ENCODE results near the gene FAM174B. TPM values are rescaled to one million over a fixed set of nuclear protein-coding genes. Genes with fewer than 3 reads are reported as not detected.

Gene FAM174B
- total and polyA plus RNA-seq, 8 donors = 14.6 to 54.0 (median 31.0) TPM

DNA sequence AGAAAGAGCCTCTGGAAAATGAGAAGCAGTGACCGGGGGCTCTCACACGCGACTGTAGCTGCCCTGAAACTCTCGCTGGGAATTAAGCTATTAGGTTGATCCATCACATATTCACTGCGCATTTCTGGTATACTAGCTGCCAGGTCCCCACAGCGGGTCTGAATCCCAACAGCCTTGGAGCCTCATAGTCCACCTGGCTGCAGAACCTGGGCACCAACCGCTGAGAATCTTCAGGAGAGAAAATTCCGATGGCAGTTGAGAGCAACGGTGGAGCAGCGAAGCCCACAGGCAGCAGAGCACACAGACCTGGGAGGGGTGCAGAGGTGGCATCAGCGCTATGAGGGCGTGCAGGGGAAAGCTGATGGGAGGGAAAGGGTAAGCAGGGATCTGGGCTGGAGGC, 75.1 kb downstream of the FAM174B start:
- TF ChIP-seq POLR2A (IDR thresholded peaks at IDR 0.05) = no peak
- TF ChIP-seq POLR2AphosphoS5 (IDR thresholded peaks at IDR 0.05) = no peak
- TF ChIP-seq EP300 (IDR thresholded peaks at IDR 0.05) = no peak
- TF ChIP-seq, protein P1, sequence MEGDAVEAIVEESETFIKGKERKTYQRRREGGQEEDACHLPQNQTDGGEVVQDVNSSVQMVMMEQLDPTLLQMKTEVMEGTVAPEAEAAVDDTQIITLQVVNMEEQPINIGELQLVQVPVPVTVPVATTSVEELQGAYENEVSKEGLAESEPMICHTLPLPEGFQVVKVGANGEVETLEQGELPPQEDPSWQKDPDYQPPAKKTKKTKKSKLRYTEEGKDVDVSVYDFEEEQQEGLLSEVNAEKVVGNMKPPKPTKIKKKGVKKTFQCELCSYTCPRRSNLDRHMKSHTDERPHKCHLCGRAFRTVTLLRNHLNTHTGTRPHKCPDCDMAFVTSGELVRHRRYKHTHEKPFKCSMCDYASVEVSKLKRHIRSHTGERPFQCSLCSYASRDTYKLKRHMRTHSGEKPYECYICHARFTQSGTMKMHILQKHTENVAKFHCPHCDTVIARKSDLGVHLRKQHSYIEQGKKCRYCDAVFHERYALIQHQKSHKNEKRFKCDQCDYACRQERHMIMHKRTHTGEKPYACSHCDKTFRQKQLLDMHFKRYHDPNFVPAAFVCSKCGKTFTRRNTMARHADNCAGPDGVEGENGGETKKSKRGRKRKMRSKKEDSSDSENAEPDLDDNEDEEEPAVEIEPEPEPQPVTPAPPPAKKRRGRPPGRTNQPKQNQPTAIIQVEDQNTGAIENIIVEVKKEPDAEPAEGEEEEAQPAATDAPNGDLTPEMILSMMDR (IDR thresholded peaks at IDR 0.05) = no peak
- Histone ChIP-seq H3K27me3 (no peaks in the 10 kb centered on the region), H3K27ac (no peak overlapping the region), H3K4me1 (no peaks in the 10 kb centered on the region), H3K36me3 (no peaks in the 10 kb centered on the region), H3K4me3 (no peak overlapping the region), H3K9me3 (no peaks in the 10 kb centered on the region)
- intact Hi-C loops (cut with DNase I; ENCODE audit: low total_unique reads) = no loop called here
- no peak for DNase-seq
- 86 to 94% (median 92%) methylated on average over 12 of the region's 12 CpGs for whole genome bisulfite sequencing, 5 donors

GRCh38 chr15:92579931-92580470, 75.6 kb downstream of the FAM174B start:
- no peaks in the 10 kb centered on the region for H3K36me3 ChIP-seq
- TF ChIP-seq EP300 (IDR thresholded peaks at IDR 0.05) = no peak
- TF ChIP-seq POLR2AphosphoS5 (IDR thresholded peaks at IDR 0.05) = no peak
- TF ChIP-seq, protein P1 (IDR thresholded peaks at IDR 0.05) = no peak
- no peak for TF ChIP-seq POLR2A (IDR thresholded peaks at IDR 0.05)
- no peak for DNase-seq
- H3K27ac ChIP-seq = no peak overlapping the region
- no peaks in the 10 kb centered on the region for H3K9me3 ChIP-seq
- WGBS, 5 donors = 91 to 95% (median 93%) methylated on average over 15 of the region's 15 CpGs
- H3K27me3 ChIP-seq = no peaks in the 10 kb centered on the region
- no peaks in the 10 kb centered on the region for H3K4me1 ChIP-seq
- no peak overlapping the region for H3K4me3 ChIP-seq
- intact Hi-C loops (cut with DNase I; ENCODE audit: low total_unique reads) = no loop called here

GRCh38 chr15:92579486-92579885, 76.1 kb downstream of the FAM174B start:
- no peak for TF ChIP-seq POLR2AphosphoS5 (IDR thresholded peaks at IDR 0.05)
- TF ChIP-seq EP300 (IDR thresholded peaks at IDR 0.05) = no peak
- TF ChIP-seq POLR2A (IDR thresholded peaks at IDR 0.05) = no peak
- TF ChIP-seq, protein P1 (IDR thresholded peaks at IDR 0.05) = no peak
- Histone ChIP-seq H3K9me3 (no peaks in the 10 kb centered on the region), H3K4me3 (no peak overlapping the region), H3K27ac (no peak overlapping the region), H3K4me1 (no peaks in the 10 kb centered on the region), H3K27me3 (no peaks in the 10 kb centered on the region), H3K36me3 (no peaks in the 10 kb centered on the region)
- 81 to 87% (median 84%) methylated on average over 9 of the region's 9 CpGs for WGBS, 5 donors
- intact Hi-C loops (cut with DNase I; ENCODE audit: low total_unique reads) = no loop called here
- DNase-seq = no peak

DNA sequence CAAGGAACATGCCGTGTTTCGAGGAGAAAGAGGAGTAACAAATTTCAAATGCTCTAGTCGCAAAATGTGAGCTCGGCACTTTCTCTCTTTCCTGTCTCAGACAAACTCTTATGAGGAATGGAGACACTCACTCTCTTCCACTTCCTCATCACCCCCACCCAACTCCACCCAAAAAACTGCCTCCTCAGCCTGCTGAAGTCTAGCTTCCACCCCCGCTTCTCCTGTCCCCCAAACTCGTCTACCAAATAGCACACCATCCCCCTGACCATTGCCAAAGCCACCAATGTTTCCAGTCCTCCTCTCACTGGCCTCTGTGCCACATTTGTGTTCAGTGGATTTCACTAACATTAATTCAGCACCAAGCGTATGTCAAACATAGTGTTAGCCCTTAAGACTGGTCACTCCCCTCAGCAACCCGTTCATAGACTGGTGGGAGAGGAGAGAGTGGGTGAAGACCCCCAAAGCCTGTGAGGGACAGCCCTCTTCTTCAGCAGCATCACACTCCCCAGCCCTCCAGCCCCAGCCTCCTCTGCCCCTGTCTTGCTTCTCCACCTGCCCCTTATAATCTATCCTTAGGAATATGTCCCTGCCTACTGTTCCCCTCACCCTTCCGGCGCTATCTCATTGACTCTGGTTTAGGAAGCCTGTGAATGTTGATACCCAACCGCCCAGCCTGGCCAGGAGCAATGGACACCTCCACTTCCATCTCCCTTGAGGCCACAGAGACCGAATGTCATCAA, 77.3 kb downstream of the FAM174B start:
- intact Hi-C loops (cut with DNase I; ENCODE audit: low total_unique reads) = no loop called here
- no peaks in the 10 kb centered on the region for H3K9me3 ChIP-seq
- H3K4me3 ChIP-seq = no peak overlapping the region
- no peaks in the 10 kb centered on the region for H3K27me3 ChIP-seq
- DNase-seq = no peak
- no peaks in the 10 kb centered on the region for H3K4me1 ChIP-seq
- TF ChIP-seq EP300 (IDR thresholded peaks at IDR 0.05) = no peak
- TF ChIP-seq, protein P1 (IDR thresholded peaks at IDR 0.05) = no peak
- no peak overlapping the region for H3K27ac ChIP-seq
- WGBS, 5 donors = 89 to 93% (median 91%) methylated on average over 12 of the region's 12 CpGs
- H3K36me3 ChIP-seq = no peaks in the 10 kb centered on the region

Data from stomach (tissue), 9 donors.